GM18517 (cell line): ENCODE measurements around the gene AGAP2.
"Not testable (repeated sequence)": the region's sequence is repeated elsewhere in the genome, so short reads cannot be mapped to it uniquely, and the experiment has no call there.

ENCODE experiments used
- ATAC-seq: cut with Tn5 transposase; IDR thresholded peaks from one replicate; pipeline ENCODE4 v1.9.1; 2021; ENCODE audit warnings: mild to moderate bottlenecking, moderate library complexity; ENCODE audit not compliant: unreplicated experiment

Gene AGAP2

DNA sequence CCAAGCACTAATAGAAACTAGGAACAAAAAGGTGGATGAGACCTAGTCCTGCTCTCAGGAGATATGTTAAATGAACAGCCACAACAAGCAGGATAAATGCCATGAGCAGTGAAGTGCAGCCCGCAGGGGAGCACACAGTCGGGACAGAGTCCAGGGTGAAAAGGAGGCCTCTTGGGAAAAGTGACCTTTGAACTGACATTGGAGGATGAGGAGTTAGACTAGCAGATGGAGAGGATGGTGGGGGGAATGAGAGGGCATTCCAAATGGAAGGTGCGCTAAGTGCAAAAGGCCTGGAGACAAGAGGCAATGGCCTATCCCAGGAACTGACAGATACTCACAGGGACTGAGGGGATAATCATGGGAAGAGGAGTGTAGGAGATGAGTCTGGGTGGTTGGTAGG is 40.1 kb downstream of the AGAP2 start:
- no peak for ATAC-seq

DNA sequence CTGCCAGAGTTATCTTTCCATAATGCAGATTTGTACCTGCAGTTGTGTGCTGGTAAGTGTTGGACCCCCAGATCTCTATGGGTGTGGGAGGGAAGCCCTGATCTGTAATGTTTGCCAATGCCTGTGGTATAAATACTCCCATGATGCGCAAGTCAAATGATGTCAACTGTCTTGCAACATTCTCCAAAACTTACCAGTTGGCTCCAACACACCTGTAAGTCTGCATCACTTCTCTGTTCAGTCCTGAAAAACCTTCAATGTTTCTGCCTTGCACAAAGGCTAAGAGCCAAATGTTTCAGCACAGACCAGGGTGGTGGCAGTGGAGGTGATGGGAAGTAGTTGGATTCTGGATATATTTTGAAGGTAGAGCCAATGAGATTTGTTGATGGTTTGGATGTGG is 41.5 kb downstream of the AGAP2 start:
- ATAC-seq, result no peak

DNA sequence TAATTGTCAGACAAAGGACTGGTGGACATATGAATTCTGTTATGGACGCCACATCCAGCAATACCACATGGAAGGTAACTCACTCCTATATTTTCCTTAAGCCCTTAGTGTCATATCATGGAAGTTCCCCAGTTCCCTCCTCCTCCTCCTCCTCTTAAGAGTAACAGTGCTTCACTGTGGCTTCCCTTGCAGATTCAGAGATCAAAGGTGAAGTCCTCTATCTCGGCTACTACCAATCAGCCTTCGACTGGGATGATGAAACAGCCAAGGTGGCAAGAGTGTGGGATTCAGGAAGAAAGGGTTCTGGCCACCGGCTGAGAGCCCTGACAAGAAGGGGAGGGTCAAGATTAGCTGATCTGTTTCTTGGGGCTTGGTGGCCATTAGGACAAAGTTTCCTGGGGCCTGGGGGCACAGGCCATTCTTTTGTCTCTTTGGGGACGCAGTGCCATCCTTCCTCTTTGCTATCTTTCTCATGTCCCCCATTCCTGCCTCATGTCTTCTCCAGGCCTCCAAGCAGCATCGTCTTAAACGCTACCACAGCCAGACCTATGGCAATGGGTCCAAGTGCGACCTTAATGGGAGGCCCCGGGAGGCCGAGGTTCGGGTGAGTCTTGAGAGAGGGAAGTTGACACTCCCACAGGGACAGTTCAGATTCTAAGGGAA is 42.6 kb downstream of the AGAP2 start:
- no peak for ATAC-seq

DNA sequence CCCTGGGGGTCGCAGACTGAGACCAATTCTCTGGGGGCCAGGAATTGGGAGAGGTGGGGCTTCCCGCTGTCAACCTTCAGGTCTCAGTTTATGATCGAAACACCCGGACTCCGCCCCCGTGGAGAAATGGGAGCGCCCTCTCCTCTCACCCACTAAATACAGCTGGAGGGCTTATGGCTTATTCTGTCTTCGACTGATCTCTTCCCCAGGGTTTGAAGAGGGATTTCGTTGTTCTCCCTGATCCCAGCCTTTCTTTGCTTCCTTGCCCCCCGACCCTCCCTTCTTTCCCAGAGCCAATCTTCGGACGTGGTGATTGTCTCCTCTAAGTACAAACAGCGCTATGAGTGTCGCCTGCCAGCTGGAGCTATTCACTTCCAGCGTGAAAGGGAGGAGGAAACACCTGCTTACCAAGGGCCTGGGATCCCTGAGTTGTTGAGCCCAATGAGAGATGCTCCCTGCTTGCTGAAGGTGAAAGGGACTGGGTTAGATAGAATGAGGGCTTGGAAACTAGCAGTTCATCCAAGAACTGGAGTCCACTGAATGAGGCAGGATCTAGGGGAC is 44.0 kb downstream of the AGAP2 start:
- no peak for ATAC-seq

DNA sequence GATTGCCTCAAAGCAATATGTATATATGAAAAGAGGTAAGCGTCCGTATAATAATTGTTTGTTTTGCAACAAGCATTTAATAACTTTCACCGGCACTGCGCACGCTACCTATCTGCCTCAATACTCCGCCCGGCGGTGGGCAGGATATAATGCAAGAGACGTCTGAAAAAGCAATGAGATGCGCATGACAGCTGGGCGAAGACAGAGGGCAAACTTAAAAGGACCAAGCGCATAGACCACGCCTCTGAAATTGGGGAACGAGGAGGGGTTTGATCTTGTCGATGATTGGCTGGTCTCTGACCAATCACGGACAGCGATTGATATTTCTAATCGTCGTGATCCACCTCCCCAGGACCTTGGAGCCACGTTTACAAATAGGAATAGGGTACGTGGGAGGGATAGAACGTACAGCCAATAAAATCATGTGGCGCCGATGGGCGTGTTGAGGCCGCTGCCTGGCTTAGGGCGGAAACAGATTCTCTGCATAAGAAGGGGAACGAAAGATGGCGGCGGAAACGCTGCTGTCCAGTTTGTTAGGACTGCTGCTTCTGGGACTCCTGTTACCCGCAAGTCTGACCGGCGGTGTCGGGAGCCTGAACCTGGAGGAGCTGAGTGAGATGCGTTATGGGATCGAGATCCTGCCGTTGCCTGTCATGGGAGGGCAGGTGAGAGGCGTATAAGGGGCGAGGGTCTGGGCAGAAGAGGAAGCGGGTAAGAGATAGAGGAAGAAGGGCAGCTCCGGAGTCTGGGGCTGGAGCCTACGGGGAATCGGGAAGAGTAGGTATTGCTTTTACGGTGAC is 44.7 kb downstream of the AGAP2 start, which contains the start of gene OS9:
Gene OS9, plus strand, starts transcription at position 474 of the 800 bp plus-strand sequence. Its CDS starts 30 bp downstream, at position 504.
- peak; percentile 97 for ATAC-seq

DNA sequence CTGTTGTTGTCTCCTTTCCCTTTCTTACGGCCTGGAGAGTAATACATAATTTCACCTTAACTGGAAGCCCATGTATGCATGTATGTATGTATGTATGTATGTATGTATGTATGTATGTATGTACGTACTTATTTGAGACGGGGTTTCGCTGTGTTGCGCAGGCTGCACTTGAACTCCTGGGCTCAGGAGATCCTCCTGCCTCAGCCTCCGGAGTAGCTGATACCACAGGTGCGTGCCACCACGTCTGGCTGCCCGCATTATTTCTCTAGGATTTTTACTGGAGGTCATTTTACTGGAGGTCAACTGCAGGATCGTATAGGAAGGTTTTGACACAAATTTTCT is 45.3 kb downstream of the AGAP2 start:
- peak; percentile 1 for ATAC-seq

DNA sequence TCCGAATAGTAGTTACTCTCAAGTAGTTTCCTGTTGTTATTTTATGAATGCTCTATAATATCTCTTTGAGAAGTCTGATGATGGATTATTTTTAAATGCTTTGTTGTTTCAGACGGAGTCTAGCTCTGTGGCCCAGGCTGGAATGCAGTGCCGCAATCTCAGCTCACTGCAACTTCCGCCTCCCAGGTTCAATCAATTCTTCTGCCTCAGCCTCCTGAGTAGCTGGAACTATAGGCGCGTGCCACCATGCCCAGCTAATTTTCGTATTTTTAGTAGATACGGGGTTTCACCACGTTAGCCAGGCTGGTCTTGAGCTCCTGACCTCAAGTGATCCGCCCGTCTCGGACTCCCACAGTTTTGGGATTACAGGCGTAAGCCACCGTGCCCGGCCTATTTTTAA is 46.0 kb downstream of the AGAP2 start:
- ATAC-seq, result no peak

DNA sequence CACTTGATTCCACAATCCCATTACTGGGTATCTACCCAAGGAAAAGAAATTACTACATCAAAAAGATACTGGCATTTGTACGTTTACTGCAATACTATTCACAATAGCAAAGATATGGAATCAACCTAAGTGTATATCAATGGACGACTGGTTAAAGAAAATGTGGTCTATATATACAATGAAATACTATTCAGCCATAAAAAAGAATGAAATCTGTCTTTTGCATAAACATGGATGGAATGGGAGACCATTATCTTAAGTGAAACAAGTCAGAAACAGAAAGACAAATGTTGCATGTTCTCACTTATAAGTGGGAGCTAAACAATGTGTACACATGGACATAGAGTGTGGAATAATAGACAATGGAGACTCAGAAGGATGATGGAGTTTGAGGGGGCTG is 49.6 kb downstream of the AGAP2 start:
- no peak for ATAC-seq

DNA sequence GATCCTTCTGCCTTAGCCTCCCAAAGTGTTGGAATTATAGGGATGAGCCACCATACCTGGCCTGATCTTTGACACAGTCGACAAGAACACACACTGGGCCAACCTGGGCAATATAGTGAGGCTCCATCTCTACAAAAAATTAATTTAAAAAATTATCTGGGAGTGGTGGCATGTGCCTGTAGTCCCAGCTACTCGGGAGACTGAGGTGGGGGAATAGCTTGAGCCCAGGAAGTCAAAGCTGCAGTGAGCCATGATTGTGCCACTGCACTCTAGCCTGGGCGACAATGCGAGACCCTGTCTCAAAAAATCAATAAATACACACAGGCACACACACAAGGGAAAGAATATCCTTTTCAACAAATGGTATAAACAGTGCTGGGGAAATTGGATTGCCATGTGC is 50.7 kb downstream of the AGAP2 start:
- ATAC-seq, result no peak

DNA sequence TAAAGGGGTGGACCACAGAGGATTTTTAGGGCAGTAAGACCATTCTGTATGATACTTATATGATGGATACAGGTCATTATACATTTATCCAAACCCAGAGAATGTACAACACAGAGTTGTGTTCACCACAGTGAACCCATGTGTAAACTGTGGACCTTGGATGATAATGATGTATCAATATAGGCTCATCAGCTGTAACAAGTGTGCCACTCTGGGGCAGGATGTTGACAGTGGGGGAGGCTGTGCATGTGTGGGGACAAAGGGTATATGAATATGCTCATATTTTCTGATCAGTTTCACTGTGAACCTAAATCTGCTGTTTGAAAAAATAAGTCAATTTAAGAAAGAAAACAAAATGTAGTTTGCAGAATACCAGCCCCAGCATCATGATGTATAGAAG is 58.8 kb downstream of the AGAP2 start:
- ATAC-seq, result no peak

DNA sequence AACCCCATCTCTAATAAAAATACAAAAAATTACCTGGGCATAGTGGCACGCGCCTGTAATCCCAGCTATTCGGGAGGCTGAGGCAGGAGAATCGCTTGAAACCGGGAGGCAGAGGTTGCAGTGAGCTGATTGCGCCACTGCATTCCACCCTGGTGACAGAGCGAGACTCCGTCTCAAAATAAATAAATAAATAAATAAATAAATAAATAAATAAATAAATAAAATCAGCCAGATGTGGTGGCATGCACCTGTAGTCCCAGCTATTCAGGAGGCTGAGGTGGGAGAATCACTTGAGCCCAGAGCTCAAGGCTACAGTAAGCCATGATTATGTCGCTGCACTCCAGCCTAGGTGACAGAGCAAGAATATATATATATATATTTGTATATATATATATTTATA is 60.6 kb downstream of the AGAP2 start:
- ATAC-seq, result not testable (repeated sequence)

DNA sequence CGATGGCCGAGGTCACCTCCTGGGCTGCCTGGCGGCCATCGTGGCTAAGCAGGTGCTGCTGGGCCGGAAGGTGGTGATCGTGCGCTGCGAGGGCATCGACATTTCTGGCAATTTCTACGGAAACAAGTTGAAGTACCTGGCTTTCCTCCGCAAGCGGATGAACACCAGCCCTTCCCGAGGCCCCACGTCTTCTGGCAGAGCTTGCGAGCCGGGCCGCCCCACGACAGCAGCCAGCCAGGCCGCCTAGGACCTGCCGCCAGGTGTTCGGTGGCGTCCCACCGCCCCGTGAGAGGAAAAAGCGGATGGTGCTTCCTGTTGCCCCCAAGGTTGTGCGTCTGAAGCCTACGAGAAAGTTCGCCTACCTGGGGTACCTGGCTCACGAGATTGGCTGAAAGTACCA is 63.9 kb downstream of the AGAP2 start:
- ATAC-seq, result no peak
